Stomach (tissue), 4 donors: ENCODE measurements around the gene ADPRHL1.

Experiments
- CTCF ChIP-seq, 7 experiments: fragments of 450-650 bp in 4 of 7; fragments of 200-600 bp in 3 of 7; sonication (generic) in 3 of 7; IDR thresholded peaks; one replicate each; pipeline ENCODE4 v1.5.1; 2016 to 2019; ENCODE audit warnings: antibody characterized with exemption in 7 of 7, control low read depth in 2 of 7, mild to moderate bottlenecking in 1 of 7
- POLR2A ChIP-seq, 4 donors: fragments of 450-650 bp; IDR thresholded peaks; one replicate each; pipeline ENCODE4 v1.6.1; 2016; ENCODE audit warnings: antibody characterized with exemption in 4 of 4, control low read depth in 2 of 4, mild to moderate bottlenecking in 1 of 4, moderate library complexity in 1 of 4
- POLR2AphosphoS5 ChIP-seq, 3 donors: sonication (generic); formaldehyde crosslinking; IDR thresholded peaks; one replicate each; pipeline ENCODE4 v1.6.1; 2016; ENCODE audit warnings: antibody characterized with exemption in 3 of 3

DNA sequence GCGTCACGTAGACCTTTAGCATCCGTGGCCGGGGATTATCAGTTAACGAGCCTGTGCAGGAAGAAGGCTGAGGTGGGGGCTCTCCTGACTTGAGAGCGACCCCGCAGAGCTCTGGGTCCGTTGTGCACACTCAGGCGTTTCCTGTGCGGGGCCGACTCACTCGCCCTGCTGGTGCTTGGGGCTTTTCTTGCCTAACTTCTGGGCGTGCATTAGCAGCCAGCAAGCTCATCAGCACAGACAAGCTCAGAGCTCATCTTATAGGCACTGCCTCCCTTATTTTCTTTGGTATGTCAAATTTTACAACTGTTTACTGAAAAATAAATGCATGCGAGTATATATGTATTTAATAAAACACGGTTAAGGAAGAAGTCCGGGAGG lies 23.7 kb downstream of the ADPRHL1 start:
- TF ChIP-seq POLR2AphosphoS5 (IDR thresholded peaks at IDR 0.05) (no peak), CTCF (IDR thresholded peaks at IDR 0.05) (no peak), POLR2A (IDR thresholded peaks at IDR 0.05) (no peak)
